Panc1 (cell line): ENCODE data around the gene TREML1. TPM values are rescaled to one million over a fixed set of nuclear protein-coding genes. Genes with fewer than 3 reads are reported as not detected.

ENCODE experiments used
- ATAC-seq: fragments of 200-7000 bp; cut with Tn5 transposase; 2 replicates; pipeline ENCODE4 v1.9.1; 2020; ENCODE audit warnings: mild to moderate bottlenecking, moderate library complexity
- BruUV-seq: library from RNA; stranded (reverse); fragments of 400-500 nt; replicated peaks from 2 replicates; lab custom pipeline; 2021; lab: Mats Ljungman, UMichigan
- CTCF ChIA-PET: fragments of 300-600 bp; sonication (Branson Sonifier 250); formaldehyde crosslinking; loops from one replicate; lab custom pipeline; 2022; ENCODE audit warnings: antibody characterized with exemption; lab: Charles Lee
- POLR2A ChIA-PET: fragments of 300-600 bp; sonication (Branson Sonifier 250); formaldehyde crosslinking; loops from one replicate; lab custom pipeline; 2022; ENCODE audit warnings: antibody characterized with exemption; lab: Charles Lee
- DNase-seq: peaks from one replicate; pipeline ENCODE4 v3.0.0-alpha.2; 2010; ENCODE audit warnings: low read depth, low spot score
- H3K27ac ChIP-seq: 2 replicates; pipeline ENCODE4 v1.5.1; 2011; ENCODE audit warnings: mild to moderate bottlenecking, low read length, inconsistent platforms
- H3K27me3 ChIP-seq: fragments of 200-500 bp; sonication (Bioruptor generic); 2 replicates; pipeline ENCODE4 v1.6.0; 2014; ENCODE audit warnings: low read length, inconsistent platforms; ENCODE audit not compliant: control insufficient read depth, insufficient read depth
- H3K36me3 ChIP-seq: fragments of 200-500 bp; sonication (Bioruptor generic); 2 replicates; pipeline ENCODE4 v1.5.1; 2014; ENCODE audit warnings: inconsistent platforms, mild to moderate bottlenecking, low read length, moderate library complexity; ENCODE audit not compliant: control insufficient read depth, insufficient read depth
- H3K4me1 ChIP-seq: 2 replicates; pipeline ENCODE4 v1.5.1; 2011; ENCODE audit warnings: inconsistent platforms, mild to moderate bottlenecking, low read length, moderate library complexity; ENCODE audit not compliant: control insufficient read depth, insufficient read depth
- H3K4me3 ChIP-seq, 2 experiments: 2 replicates each; pipeline ENCODE4 v1.5.1; 2011 to 2012; ENCODE audit warnings: low read depth in 2 of 2, low read length in 2 of 2, mild to moderate bottlenecking in 2 of 2, inconsistent platforms in 1 of 2, moderate library complexity in 1 of 2
- H3K9me3 ChIP-seq: fragments of 200-500 bp; sonication (Bioruptor generic); 2 replicates; pipeline ENCODE4 v1.5.1; 2014; ENCODE audit warnings: low read depth, mild to moderate bottlenecking, inconsistent platforms, low read length, moderate library complexity; ENCODE audit not compliant: control insufficient read depth, insufficient read depth
- POLR2AphosphoS5 ChIP-seq: IDR thresholded peaks from 2 replicates; pipeline ENCODE4 v1.6.1; 2012; ENCODE audit warnings: mild to moderate bottlenecking, low read depth, low read length, moderate library complexity
- SIN3A ChIP-seq: IDR thresholded peaks from 2 replicates; pipeline ENCODE4 v1.6.1; 2012; ENCODE audit warnings: low read depth, mild to moderate bottlenecking, low read length, moderate library complexity, borderline replicate concordance; ENCODE audit not compliant: insufficient read depth
- TCF7L2 ChIP-seq: IDR thresholded peaks from 2 replicates; pipeline ENCODE4 v1.6.1; 2011; ENCODE audit warnings: mild to moderate bottlenecking, low read depth, low read length, inconsistent platforms
- in situ Hi-C: cut with HindIII; loops from 2 replicates; pipeline ENCODE4 v1.10.0; 2016; ENCODE audit warnings: low sequenced_read_pairs, low pct_unique_long_range_greater_than_20kb
- intact Hi-C: fragments of 100-400 bp; cut with micrococcal nuclease; formaldehyde crosslinking; loops from one replicate; pipeline ENCODE4 v1.10.0; 2022; ENCODE audit not compliant: unreplicated experiment
- total RNA-seq: library from RNA; stranded (reverse); gene quantifications from one replicate; pipeline ENCODE4 v1.2.1, GENCODE V29; 2021; ENCODE audit not compliant: unreplicated experiment
- TF ChIP-seq, protein P1 (sequence below): fragments of 450-650 bp; IDR thresholded peaks from 2 replicates; pipeline ENCODE4 v1.5.1; 2017; ENCODE audit warnings: mild to moderate bottlenecking
- TF ChIP-seq, protein P2 (sequence below), 2 experiments: IDR thresholded peaks; 2 replicates each; pipeline ENCODE4 v1.6.1; 2011 to 2012; ENCODE audit warnings: low read depth in 2 of 2, control low read depth in 1 of 2, low read length in 1 of 2, mild to moderate bottlenecking in 1 of 2, moderate library complexity in 1 of 2; ENCODE audit not compliant: insufficient read depth in 1 of 2

Gene TREML1
- total RNA-seq, 1 experiment from 2014 or later: not detected

GRCh38 chr6:41155132-41155805, 1.1 kb upstream of the TREML1 start:
- intact Hi-C loops: no loop called here
- TF ChIP-seq, protein P1, sequence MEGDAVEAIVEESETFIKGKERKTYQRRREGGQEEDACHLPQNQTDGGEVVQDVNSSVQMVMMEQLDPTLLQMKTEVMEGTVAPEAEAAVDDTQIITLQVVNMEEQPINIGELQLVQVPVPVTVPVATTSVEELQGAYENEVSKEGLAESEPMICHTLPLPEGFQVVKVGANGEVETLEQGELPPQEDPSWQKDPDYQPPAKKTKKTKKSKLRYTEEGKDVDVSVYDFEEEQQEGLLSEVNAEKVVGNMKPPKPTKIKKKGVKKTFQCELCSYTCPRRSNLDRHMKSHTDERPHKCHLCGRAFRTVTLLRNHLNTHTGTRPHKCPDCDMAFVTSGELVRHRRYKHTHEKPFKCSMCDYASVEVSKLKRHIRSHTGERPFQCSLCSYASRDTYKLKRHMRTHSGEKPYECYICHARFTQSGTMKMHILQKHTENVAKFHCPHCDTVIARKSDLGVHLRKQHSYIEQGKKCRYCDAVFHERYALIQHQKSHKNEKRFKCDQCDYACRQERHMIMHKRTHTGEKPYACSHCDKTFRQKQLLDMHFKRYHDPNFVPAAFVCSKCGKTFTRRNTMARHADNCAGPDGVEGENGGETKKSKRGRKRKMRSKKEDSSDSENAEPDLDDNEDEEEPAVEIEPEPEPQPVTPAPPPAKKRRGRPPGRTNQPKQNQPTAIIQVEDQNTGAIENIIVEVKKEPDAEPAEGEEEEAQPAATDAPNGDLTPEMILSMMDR: no peak
- TF ChIP-seq SIN3A (no peak), POLR2AphosphoS5 (no peak), TCF7L2 (no peak)
- TF ChIP-seq, protein P2, sequence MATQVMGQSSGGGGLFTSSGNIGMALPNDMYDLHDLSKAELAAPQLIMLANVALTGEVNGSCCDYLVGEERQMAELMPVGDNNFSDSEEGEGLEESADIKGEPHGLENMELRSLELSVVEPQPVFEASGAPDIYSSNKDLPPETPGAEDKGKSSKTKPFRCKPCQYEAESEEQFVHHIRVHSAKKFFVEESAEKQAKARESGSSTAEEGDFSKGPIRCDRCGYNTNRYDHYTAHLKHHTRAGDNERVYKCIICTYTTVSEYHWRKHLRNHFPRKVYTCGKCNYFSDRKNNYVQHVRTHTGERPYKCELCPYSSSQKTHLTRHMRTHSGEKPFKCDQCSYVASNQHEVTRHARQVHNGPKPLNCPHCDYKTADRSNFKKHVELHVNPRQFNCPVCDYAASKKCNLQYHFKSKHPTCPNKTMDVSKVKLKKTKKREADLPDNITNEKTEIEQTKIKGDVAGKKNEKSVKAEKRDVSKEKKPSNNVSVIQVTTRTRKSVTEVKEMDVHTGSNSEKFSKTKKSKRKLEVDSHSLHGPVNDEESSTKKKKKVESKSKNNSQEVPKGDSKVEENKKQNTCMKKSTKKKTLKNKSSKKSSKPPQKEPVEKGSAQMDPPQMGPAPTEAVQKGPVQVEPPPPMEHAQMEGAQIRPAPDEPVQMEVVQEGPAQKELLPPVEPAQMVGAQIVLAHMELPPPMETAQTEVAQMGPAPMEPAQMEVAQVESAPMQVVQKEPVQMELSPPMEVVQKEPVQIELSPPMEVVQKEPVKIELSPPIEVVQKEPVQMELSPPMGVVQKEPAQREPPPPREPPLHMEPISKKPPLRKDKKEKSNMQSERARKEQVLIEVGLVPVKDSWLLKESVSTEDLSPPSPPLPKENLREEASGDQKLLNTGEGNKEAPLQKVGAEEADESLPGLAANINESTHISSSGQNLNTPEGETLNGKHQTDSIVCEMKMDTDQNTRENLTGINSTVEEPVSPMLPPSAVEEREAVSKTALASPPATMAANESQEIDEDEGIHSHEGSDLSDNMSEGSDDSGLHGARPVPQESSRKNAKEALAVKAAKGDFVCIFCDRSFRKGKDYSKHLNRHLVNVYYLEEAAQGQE (IDR thresholded peaks at IDR 0.05; ENCODE audit: insufficient read depth in 1 of 2, low read depth in 2 of 2, low read length in 1 of 2): no peak
- Histone ChIP-seq H3K4me3 (no peak overlapping the region), H3K27ac (no peak overlapping the region), H3K27me3 (peaks cover 9% of the 10 kb centered on the region; the same call in 1 of the 2 replicates), H3K36me3 (no peaks in the 10 kb centered on the region), H3K4me1 (no peaks in the 10 kb centered on the region), H3K9me3 (no peaks in the 10 kb centered on the region)
- ChIA-PET CTCF (interaction anchor here (0.6 kb wide), 1 partner anchor 166 kb away, joined by 8 read pairs; no protein-coding TSS in a partner anchor), POLR2A (no interaction called here)
- ATAC-seq: no peak
- BruUV-seq: no TSS peak
- no peak for DNase-seq
- in situ Hi-C loops: no loop called here

DNA sequence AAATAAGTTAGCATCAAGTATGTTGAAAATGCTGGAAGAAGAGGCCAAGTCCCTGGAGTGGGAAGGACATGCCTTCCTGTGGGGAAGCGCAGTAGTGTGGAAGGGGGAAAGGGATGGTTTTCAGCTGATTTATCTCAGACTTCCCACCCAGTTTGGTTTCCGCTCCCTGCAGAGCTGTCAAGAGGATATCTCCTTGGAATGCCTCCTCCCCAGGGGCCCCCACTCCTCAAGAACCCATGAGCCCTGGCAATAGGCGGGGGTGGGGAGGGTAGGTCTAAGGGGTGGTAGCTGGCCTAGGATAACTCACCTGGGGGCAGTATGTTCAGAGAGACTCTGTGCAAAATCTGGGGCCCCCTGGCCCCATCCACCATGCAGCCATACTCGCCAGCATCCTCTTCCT, 696 bp downstream of the TREML1 start:
- in situ Hi-C loops (no loop called here), intact Hi-C loops (no loop called here)
- DNase-seq: no peak
- no peaks in the 10 kb centered on the region for H3K9me3 ChIP-seq
- no peak for ATAC-seq
- no peaks in the 10 kb centered on the region for H3K36me3 ChIP-seq
- CTCF ChIA-PET: no interaction called here
- no peak overlapping the region for H3K27ac ChIP-seq
- TF ChIP-seq SIN3A: no peak
- TF ChIP-seq TCF7L2: no peak
- TF ChIP-seq, protein P2 (IDR thresholded peaks at IDR 0.05; ENCODE audit: insufficient read depth in 1 of 2, low read depth in 2 of 2, low read length in 1 of 2): no peak
- TF ChIP-seq, protein P1: no peak
- no peak for TF ChIP-seq POLR2AphosphoS5
- POLR2A ChIA-PET: no interaction called here
- peaks cover 9% of the 10 kb centered on the region; the same call in 1 of the 2 replicates for H3K27me3 ChIP-seq
- no TSS peak for BruUV-seq
- H3K4me1 ChIP-seq: no peaks in the 10 kb centered on the region
- H3K4me3 ChIP-seq: no peak overlapping the region
